Hindlimb muscle (tissue), 1 donor: Measurements from ENCODE around the gene CLPTM1L. TPM values are rescaled to one million over a fixed set of nuclear protein-coding genes. Genes with fewer than 3 reads are reported as not detected.

ENCODE experiments used
- DNase-seq: peaks from one replicate; pipeline ENCODE4 v3.0.0-alpha.2; 2013
- polyA plus RNA-seq: library from polyadenylated mRNA; unstranded; fragments of 120-200 nt; gene quantifications from one replicate; pipeline ENCODE4 v1.2.1, GENCODE V29; 2013; ENCODE audit not compliant: insufficient read length

The CLPTM1L gene, protein sequence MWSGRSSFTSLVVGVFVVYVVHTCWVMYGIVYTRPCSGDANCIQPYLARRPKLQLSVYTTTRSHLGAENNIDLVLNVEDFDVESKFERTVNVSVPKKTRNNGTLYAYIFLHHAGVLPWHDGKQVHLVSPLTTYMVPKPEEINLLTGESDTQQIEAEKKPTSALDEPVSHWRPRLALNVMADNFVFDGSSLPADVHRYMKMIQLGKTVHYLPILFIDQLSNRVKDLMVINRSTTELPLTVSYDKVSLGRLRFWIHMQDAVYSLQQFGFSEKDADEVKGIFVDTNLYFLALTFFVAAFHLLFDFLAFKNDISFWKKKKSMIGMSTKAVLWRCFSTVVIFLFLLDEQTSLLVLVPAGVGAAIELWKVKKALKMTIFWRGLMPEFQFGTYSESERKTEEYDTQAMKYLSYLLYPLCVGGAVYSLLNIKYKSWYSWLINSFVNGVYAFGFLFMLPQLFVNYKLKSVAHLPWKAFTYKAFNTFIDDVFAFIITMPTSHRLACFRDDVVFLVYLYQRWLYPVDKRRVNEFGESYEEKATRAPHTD
- polyA plus RNA-seq, result 51.6 TPM

DNA sequence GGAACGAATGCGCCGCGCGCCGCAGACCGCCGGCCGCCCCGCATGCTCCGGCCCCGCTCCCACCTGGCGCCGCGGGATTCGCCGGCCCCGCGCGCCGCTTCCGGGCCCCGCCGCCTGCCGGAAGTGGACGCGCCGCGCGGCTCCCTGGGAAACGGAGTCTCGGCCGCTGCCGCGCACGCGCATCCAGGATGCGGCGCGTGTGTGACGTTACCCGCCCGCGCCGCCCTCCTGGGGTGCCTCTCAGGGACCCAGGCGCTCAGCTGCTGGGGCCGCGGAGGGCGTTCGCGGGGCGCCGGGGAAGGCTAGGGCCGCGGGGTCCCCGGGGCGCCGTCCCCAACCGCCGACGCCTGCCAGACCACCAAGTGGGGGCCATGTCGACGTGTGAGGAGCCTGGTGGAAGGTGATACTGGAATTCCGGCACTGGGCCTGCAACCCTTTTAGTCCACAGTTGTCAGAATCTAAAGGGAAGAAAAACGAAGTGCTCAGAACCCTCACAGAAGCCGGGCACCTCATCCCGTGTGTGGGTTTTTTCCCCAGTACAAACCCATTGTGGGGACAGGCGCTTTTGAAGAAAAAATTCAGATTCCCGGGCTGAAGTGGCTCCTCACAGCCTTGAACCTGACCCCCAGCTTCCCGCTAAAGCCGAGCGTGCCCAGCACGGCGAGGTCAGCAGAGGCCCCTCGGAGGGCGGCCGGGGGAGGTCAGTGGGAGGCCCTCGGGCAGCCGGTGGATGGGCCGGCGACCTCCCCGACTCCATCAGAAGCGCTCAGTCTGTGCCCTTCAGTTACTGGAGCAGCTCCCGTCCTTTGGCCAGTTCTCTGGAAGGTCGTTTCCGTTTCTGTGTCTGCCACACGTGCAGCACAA lies at the start of gene CLPTM1L:
TSS of gene CLPTM1L (minus strand) at position 125 of the 864 bp plus-strand sequence. CDS start 258 bp downstream, outside the sequence.
- DNase-seq, result peak; percentile 94

DNA sequence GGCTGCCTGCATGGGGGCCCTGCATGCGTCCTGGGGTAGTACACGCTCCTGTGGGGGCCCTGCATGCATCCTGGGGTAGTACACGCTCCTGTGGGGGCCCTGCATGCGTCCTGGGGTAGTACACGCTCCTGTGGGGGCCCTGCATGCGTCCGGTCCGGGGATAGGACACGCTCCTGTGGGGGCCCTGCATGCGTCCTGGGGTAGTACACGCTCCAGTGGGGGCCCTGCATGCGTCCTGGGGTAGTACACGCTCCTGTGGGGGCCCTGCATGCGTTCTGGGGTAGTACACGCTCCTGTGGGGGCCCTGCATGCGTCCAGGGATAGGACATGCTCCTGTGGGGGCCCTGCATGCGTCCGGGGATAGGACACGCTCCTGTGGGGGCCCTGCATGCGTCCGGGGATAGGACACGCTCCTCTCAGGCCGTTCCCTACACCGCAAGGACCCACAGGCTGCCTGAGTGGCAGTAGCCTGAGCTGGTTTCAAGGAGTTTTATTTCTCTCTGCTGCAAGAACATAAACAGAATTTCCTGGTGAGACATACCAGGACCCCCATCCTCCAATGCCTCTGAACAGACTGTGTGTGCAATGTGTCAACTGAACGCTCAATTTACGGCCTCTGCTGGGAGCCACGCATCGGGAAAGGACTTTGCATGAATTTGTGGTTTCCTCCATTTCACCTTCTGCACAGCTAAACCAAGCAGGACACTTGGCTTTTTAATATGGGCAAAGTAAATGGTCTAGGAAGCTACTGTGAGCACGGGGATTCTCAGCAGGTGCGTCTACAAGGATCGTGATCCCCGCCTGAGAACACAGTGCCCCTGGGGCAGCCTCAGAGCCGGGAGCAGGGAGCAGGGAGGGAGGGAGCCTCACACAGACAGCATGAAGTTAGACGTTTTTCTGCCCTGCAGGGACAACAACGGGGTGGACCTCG lies 48.9 kb upstream of the CLPTM1L start:
- no peak for DNase-seq

DNA sequence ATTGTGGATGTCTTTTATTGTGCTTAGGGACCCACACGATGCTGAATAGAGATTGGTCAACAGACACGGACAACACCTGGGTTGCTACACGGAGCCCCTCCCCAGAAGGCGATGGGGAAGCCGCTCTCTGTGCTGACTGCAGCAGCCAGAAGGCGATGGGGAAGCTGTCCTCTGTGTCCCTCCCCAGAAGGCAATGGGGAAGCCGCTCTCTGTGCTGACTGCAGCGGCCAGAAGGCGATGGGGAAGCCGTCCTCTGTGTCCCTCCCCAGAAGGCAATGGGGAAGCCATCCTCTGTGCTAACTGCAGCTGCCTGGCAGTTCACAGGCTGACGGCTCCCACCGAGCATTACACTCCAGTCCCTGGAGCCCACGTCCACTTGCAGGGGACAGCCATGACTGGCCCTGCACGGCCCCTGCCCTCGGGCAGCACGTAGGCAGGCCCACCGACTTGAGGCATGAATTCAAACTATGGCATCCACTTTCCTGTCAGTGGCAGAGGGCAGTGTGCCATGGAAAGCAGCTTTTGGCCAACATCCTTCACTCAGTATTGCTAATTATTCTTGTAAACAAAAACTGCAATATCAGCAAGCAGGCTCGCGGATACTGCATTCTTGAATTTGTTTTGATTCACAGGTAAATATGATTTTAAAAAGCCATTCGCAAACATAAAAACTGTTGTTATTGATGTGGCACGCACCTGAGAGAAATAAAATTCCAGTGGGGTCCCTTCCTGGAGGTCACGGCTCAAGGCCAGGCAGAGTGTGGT lies 48.1 kb upstream of the CLPTM1L start:
- no peak for DNase-seq

GRCh38 chr5:1392261-1392660 lies 47.4 kb upstream of the CLPTM1L start:
- DNase-seq, result no peak

DNA sequence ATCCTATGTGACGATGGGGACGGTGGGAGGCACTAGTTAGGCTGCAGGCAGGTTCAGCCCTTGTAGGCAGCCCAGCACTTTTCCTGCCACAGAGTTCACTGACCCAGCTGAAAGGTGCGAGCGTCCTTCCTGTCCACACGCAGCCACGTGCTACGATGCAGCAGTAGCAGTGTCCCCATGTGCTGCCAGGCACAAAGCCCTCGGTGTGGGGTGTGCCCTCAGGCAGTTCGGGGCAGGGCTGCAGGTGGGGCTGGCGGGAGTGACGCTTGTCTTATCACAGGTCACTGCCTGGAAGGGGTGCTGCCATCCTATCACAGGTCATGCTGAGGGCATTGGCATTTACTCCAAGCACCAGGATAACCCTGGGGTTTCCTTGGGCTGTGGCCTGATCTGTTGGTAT lies 46.8 kb upstream of the CLPTM1L start:
- DNase-seq, result no peak

DNA sequence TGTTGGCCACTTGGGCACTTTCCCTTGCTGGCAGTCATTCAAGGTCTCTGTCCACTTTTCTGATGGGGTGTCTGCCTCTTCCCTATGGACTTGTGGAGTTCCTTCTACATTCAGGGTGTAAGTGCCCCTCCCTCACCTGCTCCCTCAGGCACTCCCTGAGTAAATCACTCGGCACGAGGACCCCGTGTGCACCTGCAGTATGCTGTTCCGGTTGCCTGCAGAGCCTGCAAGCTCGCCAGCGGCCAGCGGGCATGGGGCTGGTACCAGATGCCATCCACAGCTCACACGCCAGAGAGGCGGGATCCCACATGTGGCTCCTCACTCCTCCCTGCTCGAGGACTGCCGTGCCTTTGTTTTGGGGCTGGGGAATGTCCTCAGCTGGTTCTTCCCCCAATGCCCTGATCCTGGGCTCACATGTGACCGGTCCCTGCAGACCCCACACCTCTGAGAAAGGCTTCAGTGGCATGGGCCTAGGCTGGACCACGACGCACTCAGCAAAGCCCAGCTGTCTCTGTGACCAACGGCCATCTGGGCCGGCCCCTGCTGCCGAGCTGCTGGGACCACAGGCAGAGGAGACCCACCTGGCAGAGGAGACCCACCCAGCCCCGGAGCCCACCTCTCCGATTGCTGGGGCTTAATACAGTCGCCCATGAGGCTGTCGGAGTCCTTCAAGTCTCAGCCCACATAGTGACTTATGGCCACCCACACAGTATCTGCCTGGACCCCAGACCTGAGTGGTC lies 46.1 kb upstream of the CLPTM1L start:
- no peak for DNase-seq

GRCh38 chr5:1390333-1390732 lies 45.4 kb upstream of the CLPTM1L start:
- DNase-seq, result no peak

DNA sequence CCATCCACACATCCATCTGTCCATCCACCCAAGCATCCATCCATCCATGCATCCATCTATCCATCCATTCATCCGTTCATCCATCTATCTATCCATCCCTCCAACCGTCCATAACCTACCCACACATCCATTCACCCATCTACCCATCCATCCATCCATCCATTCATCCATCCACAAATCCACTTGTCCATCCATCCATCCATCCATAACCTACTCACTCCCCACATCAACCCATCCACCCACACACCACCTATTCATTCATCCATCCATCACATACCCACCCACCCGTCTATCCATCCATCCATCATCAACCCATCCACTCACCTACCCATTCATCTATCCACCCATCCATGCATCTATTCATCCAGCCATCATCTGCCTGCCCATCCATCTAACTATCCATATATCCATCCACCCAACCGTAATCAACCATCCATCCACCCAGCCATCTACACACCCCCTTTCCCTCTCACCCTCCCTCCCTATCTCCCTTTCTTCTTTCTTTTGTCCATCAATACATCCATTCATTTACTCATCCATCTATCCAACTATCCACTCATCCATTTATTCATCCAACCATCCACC lies 43.6 kb upstream of the CLPTM1L start:
- no peak for DNase-seq

GRCh38 chr5:1387876-1388275 lies 43.0 kb upstream of the CLPTM1L start:
- DNase-seq, result no peak

- DNase-seq, result no peak
Observed at GRCh38 chr5:1387059-1387755, 42.3 kb upstream of the CLPTM1L start.

- peak; percentile 40 for DNase-seq
Observed at GRCh38 chr5:1386274-1386717, 41.4 kb upstream of the CLPTM1L start.

- DNase-seq, result peak; percentile 37
Observed at GRCh38 chr5:1385395-1386273, 40.7 kb upstream of the CLPTM1L start.

- DNase-seq, result no peak
Observed at GRCh38 chr5:1384521-1384920, 39.6 kb upstream of the CLPTM1L start.

DNA sequence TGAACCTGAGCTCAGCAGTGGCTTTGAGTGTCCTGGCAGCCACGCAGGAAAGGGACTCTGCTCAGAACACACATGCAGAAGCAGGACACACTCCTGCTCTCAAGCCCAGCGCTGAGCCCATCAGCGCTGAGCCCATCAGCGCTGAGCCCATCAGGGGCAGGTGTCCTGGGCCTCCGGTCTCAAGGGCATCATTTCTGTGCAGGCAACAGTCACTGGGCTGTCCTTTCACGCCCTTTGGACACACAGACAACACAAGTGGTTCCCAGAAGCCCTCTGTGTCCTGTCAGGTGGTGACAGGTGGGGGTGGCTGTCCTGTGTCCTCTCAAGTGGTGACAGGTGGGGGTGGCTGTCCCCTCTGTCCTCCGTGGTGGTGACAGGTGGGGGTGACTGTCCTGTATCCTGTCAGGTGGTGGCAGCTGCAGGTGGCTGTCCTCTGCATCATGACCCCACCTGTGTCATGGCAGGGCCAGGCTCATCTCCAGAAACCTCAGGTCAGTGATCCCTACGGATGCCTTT lies 39.0 kb upstream of the CLPTM1L start:
- no peak for DNase-seq

- DNase-seq, result no peak
Observed at GRCh38 chr5:1383344-1383743, 38.4 kb upstream of the CLPTM1L start.

- no peak for DNase-seq
Observed at GRCh38 chr5:1382248-1382700, 37.4 kb upstream of the CLPTM1L start.

DNA sequence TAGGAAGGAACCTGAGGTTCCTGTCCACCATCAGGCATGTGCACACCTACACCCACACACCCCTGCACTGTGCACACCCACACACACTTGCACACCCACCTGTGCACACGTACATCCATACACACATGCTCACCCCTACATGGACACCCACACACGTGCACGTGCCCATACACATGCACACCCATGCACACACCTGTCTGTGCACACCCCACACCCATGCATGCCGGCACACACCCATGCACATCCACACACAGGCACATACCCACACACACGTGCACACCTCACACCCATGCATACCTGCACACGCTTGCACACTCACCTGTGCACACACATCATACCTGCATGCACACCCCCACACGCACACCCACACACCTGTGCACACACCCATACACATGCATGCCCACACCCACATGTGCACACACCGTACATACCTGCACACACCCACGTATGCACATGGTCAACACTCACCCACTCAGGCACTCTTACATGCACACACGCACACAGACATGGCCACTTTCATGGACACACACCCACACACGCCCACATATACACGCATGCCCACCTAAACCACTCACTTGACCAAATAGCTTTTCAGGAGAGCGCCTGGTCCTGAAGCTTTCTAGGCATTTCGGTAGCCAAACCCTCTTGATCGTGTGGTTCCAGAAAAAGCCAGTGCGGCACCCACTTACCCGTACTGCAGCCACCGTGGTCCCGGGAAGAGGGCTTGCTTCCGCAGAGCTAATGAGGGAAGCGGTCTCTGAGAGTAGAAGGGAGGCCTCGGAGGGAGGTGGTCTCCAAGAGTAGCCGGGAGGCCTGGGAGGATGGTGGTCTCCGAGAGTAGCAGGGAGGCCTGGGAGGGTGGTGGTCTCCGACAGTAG lies 36.7 kb upstream of the CLPTM1L start:
- DNase-seq, result no peak
